HFF-Myc (cell line): ENCODE data around the gene TRPM2.

Source experiments
- DNase-seq: peaks from one replicate; pipeline ENCODE4 v3.0.0-alpha.2; 2011; ENCODE audit warnings: low read depth; ENCODE audit errors: extremely low read depth
- H3K4me3 ChIP-seq: replicated peaks from 2 replicates; pipeline ENCODE4 v1.5.1; 2011; ENCODE audit warnings: low read depth, mild to moderate bottlenecking, control low read depth, low read length
- CTCF ChIP-seq: IDR thresholded peaks from 2 replicates; pipeline ENCODE4 v1.5.1; 2012; ENCODE audit warnings: mild to moderate bottlenecking, low read depth, low read length, control low read depth; ENCODE audit errors: missing control alignments

Gene TRPM2

GRCh38 chr21:44456915-44457736 lies 103.7 kb downstream of the TRPM2 start:
- no peak for TF ChIP-seq CTCF
- no peak for DNase-seq
- no peak overlapping the region for H3K4me3 ChIP-seq

- no peak overlapping the region for H3K4me3 ChIP-seq
- no peak for DNase-seq
- no peak for TF ChIP-seq CTCF
Observed at GRCh38 chr21:44458971-44459711, 105.7 kb downstream of the TRPM2 start.

GRCh38 chr21:44459712-44460440 lies 106.5 kb downstream of the TRPM2 start:
- no peak overlapping the region for H3K4me3 ChIP-seq
- no peak for DNase-seq
- TF ChIP-seq CTCF: no peak

- H3K4me3 ChIP-seq: no peak overlapping the region
- DNase-seq: no peak
- no peak for TF ChIP-seq CTCF
Observed at GRCh38 chr21:44460441-44460755, 107.0 kb downstream of the TRPM2 start.

- no peak overlapping the region for H3K4me3 ChIP-seq
- TF ChIP-seq CTCF: no peak
- no peak for DNase-seq
Observed at GRCh38 chr21:44461005-44461404, 107.6 kb downstream of the TRPM2 start.

- H3K4me3 ChIP-seq: no peak overlapping the region
- no peak for DNase-seq
- TF ChIP-seq CTCF: peak; percentile 8
Observed at GRCh38 chr21:44461464-44462001, 108.1 kb downstream of the TRPM2 start.
